ENCODE measurements around the gene MACROD2.

MACROD2 gene

DNA sequence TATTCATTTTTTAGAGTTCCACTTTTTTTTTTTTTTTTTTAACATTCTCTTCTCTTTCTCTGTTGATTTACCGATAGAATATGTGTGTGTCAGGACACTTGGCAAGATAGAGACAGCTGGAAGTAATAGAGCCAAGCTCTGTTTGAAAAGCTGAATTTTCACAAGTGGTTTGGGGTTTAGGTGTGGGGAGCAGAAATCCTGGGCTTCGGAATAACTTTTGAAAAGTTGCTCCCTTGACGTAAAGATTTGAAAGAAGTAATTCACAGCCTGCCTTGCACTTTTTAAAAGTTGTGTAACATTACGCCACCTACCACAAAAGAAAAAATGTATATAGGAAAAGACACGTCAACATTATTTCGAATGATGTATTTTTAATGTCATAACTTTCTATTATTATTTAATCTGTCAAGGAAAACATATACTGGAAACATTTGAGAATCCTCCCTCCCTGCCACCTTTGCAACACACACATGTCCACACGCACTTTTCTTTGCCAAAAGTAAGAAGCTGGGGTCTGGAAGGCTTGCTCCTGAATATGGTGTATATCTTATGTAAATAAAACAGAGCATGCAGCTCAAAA, 1660.1 kb downstream of the MACROD2 start:
- no peak for ATAC-seq
- no peak for TF ChIP-seq TCF4 (CRISPR knock-in tag; IDR thresholded peaks at IDR 0.05; ENCODE audit: borderline replicate concordance)
- no peak for TF ChIP-seq ARNTL (CRISPR knock-in tag; IDR thresholded peaks at IDR 0.05; ENCODE audit: borderline replicate concordance, low read depth)
- no peak for TF ChIP-seq ZNF70 (CRISPR knock-in tag; IDR thresholded peaks at IDR 0.05)
- TF ChIP-seq, protein P1, sequence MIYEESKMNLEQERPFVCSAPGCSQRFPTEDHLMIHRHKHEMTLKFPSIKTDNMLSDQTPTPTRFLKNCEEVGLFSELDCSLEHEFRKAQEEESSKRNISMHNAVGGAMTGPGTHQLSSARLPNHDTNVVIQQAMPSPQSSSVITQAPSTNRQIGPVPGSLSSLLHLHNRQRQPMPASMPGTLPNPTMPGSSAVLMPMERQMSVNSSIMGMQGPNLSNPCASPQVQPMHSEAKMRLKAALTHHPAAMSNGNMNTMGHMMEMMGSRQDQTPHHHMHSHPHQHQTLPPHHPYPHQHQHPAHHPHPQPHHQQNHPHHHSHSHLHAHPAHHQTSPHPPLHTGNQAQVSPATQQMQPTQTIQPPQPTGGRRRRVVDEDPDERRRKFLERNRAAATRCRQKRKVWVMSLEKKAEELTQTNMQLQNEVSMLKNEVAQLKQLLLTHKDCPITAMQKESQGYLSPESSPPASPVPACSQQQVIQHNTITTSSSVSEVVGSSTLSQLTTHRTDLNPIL (CRISPR knock-in tag; IDR thresholded peaks at IDR 0.05; ENCODE audit: low read depth) = no peak
- TF ChIP-seq GLIS3 (CRISPR knock-in tag; IDR thresholded peaks at IDR 0.05) = no peak
- TF ChIP-seq, protein P2, sequence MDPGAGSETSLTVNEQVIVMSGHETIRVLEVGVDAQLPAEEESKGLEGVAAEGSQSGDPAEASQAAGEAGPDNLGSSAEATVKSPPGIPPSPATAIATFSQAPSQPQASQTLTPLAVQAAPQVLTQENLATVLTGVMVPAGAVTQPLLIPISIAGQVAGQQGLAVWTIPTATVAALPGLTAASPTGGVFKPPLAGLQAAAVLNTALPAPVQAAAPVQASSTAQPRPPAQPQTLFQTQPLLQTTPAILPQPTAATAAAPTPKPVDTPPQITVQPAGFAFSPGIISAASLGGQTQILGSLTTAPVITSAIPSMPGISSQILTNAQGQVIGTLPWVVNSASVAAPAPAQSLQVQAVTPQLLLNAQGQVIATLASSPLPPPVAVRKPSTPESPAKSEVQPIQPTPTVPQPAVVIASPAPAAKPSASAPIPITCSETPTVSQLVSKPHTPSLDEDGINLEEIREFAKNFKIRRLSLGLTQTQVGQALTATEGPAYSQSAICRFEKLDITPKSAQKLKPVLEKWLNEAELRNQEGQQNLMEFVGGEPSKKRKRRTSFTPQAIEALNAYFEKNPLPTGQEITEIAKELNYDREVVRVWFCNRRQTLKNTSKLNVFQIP (CRISPR knock-in tag; IDR thresholded peaks at IDR 0.05; ENCODE audit: borderline replicate concordance, low read depth) = no peak
- TF ChIP-seq ESRRG (CRISPR knock-in tag; IDR thresholded peaks at IDR 0.05) = no peak

DNA sequence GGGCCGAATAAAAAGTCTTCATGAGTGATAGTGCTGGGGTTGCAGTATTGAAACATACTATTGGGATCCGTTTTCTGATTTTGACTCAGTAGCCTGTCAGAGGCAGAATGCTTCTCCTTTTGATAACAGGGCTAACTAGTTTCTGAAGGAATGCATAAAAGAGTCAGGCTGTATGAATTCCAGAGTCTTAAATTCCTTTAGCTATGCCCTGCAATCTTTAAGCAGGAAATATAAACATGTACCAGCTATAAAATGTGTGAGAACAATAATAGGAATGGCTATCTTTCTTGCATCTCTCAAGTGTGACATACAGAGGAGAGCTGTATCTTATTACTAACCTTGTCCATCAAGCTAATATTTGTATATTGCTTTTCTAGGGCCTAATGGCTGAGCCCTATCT, 1660.8 kb downstream of the MACROD2 start:
- ATAC-seq = peak; percentile 65
- TF ChIP-seq ZNF70 (CRISPR knock-in tag; IDR thresholded peaks at IDR 0.05) = no peak
- TF ChIP-seq ISL1 (CRISPR knock-in tag; IDR thresholded peaks at IDR 0.05) = 0 out of 2 replicates have a peak, but pooled peaks have one; percentile 26
- no peak for TF ChIP-seq TCF4 (CRISPR knock-in tag; IDR thresholded peaks at IDR 0.05; ENCODE audit: borderline replicate concordance)
- no peak for TF ChIP-seq ESRRG (CRISPR knock-in tag; IDR thresholded peaks at IDR 0.05)
- TF ChIP-seq RARB (CRISPR knock-in tag; IDR thresholded peaks at IDR 0.05) = no peak
- no peak for TF ChIP-seq CSDC2 (CRISPR knock-in tag; IDR thresholded peaks at IDR 0.05)
- no peak for TF ChIP-seq GLIS3 (CRISPR knock-in tag; IDR thresholded peaks at IDR 0.05)
- no peak for TF ChIP-seq TOX (CRISPR knock-in tag; IDR thresholded peaks at IDR 0.05; ENCODE audit: borderline replicate concordance)

DNA sequence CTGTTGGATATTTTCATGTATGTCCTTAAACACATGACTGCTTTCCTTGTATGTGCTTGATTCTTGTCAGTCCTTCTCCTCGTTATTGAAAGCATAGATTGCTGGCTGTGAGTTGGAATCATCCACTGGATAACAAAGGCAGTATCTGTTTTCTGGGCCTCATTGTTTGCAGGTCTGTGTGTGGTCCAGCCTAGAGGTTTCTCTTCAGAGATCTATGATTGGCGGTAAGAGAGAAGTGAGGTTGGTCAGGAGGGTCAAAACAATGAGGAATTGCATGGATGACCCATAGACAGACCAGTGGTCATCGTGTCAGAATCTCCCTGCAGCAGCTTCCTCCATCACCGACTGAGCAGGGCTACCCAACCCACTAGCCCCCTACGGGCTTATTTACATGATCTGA, 1663.0 kb downstream of the MACROD2 start:
- TF ChIP-seq SNAI2 (CRISPR knock-in tag; IDR thresholded peaks at IDR 0.05) (no peak), TCF4 (CRISPR knock-in tag; IDR thresholded peaks at IDR 0.05; ENCODE audit: borderline replicate concordance) (no peak), ZC3H10 (CRISPR knock-in tag; IDR thresholded peaks at IDR 0.05) (no peak), TOX (CRISPR knock-in tag; IDR thresholded peaks at IDR 0.05; ENCODE audit: borderline replicate concordance) (no peak), ARNTL (CRISPR knock-in tag; IDR thresholded peaks at IDR 0.05; ENCODE audit: borderline replicate concordance, low read depth) (no peak), ZFP3 (CRISPR knock-in tag; IDR thresholded peaks at IDR 0.05) (no peak), GLIS3 (CRISPR knock-in tag; IDR thresholded peaks at IDR 0.05) (no peak), ZFP30 (CRISPR knock-in tag; IDR thresholded peaks at IDR 0.05) (no peak)
- TF ChIP-seq, protein P3, sequence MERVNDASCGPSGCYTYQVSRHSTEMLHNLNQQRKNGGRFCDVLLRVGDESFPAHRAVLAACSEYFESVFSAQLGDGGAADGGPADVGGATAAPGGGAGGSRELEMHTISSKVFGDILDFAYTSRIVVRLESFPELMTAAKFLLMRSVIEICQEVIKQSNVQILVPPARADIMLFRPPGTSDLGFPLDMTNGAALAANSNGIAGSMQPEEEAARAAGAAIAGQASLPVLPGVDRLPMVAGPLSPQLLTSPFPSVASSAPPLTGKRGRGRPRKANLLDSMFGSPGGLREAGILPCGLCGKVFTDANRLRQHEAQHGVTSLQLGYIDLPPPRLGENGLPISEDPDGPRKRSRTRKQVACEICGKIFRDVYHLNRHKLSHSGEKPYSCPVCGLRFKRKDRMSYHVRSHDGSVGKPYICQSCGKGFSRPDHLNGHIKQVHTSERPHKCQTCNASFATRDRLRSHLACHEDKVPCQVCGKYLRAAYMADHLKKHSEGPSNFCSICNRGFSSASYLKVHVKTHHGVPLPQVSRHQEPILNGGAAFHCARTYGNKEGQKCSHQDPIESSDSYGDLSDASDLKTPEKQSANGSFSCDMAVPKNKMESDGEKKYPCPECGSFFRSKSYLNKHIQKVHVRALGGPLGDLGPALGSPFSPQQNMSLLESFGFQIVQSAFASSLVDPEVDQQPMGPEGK (CRISPR knock-in tag; IDR thresholded peaks at IDR 0.05; ENCODE audit: borderline replicate concordance) = no peak
- TF ChIP-seq, protein P2 (CRISPR knock-in tag; IDR thresholded peaks at IDR 0.05; ENCODE audit: borderline replicate concordance, low read depth) = no peak
- no peak for ATAC-seq

DNA sequence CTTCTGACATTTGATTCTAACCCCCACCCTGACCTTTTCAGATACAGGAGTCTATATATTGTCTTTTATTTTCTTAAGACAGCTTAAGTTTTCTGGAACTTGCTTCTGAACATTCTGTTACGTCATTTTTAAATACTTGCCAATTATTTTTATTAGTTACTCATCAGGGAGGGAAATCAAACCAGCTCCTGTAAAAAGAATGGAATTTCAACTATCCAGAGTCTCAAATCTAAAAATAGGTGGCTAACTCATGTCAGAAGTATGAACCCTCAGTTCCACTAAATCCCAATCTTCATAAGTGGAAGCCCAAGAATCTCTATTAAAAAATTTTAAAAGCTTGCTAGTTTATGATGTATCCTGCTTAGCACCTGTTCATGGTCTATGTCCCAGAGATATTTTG, 1677.9 kb downstream of the MACROD2 start:
- TF ChIP-seq ZFP30 (CRISPR knock-in tag; IDR thresholded peaks at IDR 0.05) (no peak), ESRRG (CRISPR knock-in tag; IDR thresholded peaks at IDR 0.05) (no peak), TOX (CRISPR knock-in tag; IDR thresholded peaks at IDR 0.05; ENCODE audit: borderline replicate concordance) (peak; percentile 11; the same call in 1 of the 2 replicates), ZNF70 (CRISPR knock-in tag; IDR thresholded peaks at IDR 0.05) (no peak), CSDC2 (CRISPR knock-in tag; IDR thresholded peaks at IDR 0.05) (no peak), SNAI2 (CRISPR knock-in tag; IDR thresholded peaks at IDR 0.05) (no peak), ISL1 (CRISPR knock-in tag; IDR thresholded peaks at IDR 0.05) (peak; percentile 73)
- TF ChIP-seq, protein P4, sequence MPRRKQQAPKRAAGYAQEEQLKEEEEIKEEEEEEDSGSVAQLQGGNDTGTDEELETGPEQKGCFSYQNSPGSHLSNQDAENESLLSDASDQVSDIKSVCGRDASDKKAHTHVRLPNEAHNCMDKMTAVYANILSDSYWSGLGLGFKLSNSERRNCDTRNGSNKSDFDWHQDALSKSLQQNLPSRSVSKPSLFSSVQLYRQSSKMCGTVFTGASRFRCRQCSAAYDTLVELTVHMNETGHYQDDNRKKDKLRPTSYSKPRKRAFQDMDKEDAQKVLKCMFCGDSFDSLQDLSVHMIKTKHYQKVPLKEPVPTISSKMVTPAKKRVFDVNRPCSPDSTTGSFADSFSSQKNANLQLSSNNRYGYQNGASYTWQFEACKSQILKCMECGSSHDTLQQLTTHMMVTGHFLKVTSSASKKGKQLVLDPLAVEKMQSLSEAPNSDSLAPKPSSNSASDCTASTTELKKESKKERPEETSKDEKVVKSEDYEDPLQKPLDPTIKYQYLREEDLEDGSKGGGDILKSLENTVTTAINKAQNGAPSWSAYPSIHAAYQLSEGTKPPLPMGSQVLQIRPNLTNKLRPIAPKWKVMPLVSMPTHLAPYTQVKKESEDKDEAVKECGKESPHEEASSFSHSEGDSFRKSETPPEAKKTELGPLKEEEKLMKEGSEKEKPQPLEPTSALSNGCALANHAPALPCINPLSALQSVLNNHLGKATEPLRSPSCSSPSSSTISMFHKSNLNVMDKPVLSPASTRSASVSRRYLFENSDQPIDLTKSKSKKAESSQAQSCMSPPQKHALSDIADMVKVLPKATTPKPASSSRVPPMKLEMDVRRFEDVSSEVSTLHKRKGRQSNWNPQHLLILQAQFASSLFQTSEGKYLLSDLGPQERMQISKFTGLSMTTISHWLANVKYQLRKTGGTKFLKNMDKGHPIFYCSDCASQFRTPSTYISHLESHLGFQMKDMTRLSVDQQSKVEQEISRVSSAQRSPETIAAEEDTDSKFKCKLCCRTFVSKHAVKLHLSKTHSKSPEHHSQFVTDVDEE (CRISPR knock-in tag; IDR thresholded peaks at IDR 0.05) = no peak
- TF ChIP-seq, protein P1 (CRISPR knock-in tag; IDR thresholded peaks at IDR 0.05; ENCODE audit: low read depth) = peak; percentile 52; the same call in 1 of the 2 replicates
- ATAC-seq = peak; percentile 70
